ENCODE data around the gene HOXA7. TPM values are rescaled to one million over a fixed set of nuclear protein-coding genes. Genes with fewer than 3 reads are reported as not detected.

HOXA7 gene
- total RNA-seq, 1 experiment from 2014 or later = not detected

- peak; percentile 22 for DNase-seq
- Histone ChIP-seq H3K36me3 (replicated peaks; ENCODE audit: control insufficient read depth, insufficient read depth, low read length) (no peaks in the 10 kb centered on the region), H3K27me3 (ENCODE audit: control insufficient read depth, insufficient read depth, low read length) (peaks cover 98% of the 10 kb centered on the region), H3K4me3 (ENCODE audit: insufficient read depth, low read depth, low read length) (no peak overlapping the region)
These were observed 27.4 kb downstream of the HOXA7 start for GRCh38 chr7:27128776-27129728.

DNA sequence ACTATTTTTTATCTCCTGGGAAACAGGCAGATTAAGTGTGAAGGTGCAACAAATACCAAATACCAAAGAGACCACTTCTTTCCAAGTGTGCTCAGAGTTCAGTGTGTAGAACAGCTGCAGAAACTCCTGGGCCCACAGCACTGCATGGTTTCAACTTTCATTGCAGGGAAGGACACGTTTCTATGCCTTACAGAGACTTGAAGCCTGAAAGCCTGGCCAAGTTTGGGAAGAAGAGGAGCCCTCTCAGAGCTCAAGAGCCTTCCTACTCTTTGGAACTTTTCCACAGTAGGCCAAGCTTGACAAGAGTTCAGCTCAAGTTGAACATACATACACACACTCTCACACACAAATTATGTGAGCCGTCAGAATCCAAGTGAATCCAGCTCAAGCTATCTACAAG lies 28.4 kb downstream of the HOXA7 start:
- no peak for DNase-seq
- H3K4me3 ChIP-seq (ENCODE audit: insufficient read depth, low read depth, low read length) = no peak overlapping the region
- peaks cover 98% of the 10 kb centered on the region for H3K27me3 ChIP-seq (ENCODE audit: control insufficient read depth, insufficient read depth, low read length)
- no peaks in the 10 kb centered on the region for H3K36me3 ChIP-seq (replicated peaks; ENCODE audit: control insufficient read depth, insufficient read depth, low read length)

- Histone ChIP-seq H3K27me3 (ENCODE audit: control insufficient read depth, insufficient read depth, low read length) (peaks cover 98% of the 10 kb centered on the region), H3K36me3 (replicated peaks; ENCODE audit: control insufficient read depth, insufficient read depth, low read length) (no peaks in the 10 kb centered on the region), H3K4me3 (ENCODE audit: insufficient read depth, low read depth, low read length) (no peak overlapping the region)
- DNase-seq = no peak
These were observed 29.7 kb downstream of the HOXA7 start for GRCh38 chr7:27126596-27127327.

- DNase-seq = no peak
- Histone ChIP-seq H3K4me3 (ENCODE audit: insufficient read depth, low read depth, low read length) (no peak overlapping the region), H3K27me3 (ENCODE audit: control insufficient read depth, insufficient read depth, low read length) (peaks cover 98% of the 10 kb centered on the region)
These were observed 30.5 kb downstream of the HOXA7 start for GRCh38 chr7:27125986-27126394.

GRCh38 chr7:27124902-27125689 lies 31.4 kb downstream of the HOXA7 start:
- Histone ChIP-seq H3K36me3 (replicated peaks; ENCODE audit: control insufficient read depth, insufficient read depth, low read length) (no peaks in the 10 kb centered on the region), H3K4me3 (ENCODE audit: insufficient read depth, low read depth, low read length) (no peak overlapping the region), H3K27me3 (ENCODE audit: control insufficient read depth, insufficient read depth, low read length) (peaks cover 100% of the 10 kb centered on the region)
- peak; percentile 38 for DNase-seq

More at GRCh38 chr7:27125986-27126394, 30.5 kb downstream of the HOXA7 start:
- H3K36me3 ChIP-seq (replicated peaks; ENCODE audit: control insufficient read depth, insufficient read depth, low read length) = no peaks in the 10 kb centered on the region

DNA sequence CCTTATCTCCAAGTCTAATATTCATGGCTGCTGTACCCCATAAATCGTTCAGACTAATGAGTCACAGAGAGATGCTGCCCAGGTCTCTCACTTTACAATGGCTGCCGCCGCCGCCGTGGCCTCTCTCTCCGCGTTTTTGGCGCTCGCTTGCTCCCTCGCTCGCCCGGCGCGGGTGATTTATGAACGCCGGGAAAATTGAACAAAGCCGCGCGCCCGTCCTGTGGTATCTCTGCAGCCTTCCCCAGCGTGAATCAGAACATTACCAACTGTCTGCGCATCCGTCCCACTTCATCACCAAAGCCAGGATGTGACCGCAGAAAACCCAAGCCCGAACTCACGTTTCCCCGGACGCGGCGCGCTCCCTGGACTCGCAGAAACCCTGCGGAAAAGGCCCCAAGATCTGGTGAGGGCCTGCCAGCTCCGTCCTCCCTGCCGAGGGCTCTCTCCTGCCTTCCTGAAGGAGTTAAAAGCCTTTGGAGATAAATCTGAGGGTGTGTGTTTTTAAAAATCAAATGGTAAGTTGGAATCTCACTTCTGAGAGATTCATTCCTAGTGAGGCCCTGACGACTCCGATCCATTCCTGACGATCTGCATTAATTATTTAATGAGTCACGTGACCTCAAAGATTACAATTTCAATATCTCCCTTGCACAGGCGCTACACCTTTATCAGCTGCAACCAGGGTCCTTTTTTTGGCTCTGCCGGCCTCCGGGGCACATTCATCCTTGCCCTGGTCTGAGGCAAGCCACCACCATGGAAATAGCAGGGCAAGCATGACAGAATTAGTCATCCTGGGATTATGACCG lies 32.2 kb downstream of the HOXA7 start:
- DNase-seq = peak; percentile 54
- no peaks in the 10 kb centered on the region for H3K36me3 ChIP-seq (replicated peaks; ENCODE audit: control insufficient read depth, insufficient read depth, low read length)
- peaks cover 100% of the 10 kb centered on the region for H3K27me3 ChIP-seq (ENCODE audit: control insufficient read depth, insufficient read depth, low read length)
- H3K4me3 ChIP-seq (ENCODE audit: insufficient read depth, low read depth, low read length) = no peak overlapping the region

GRCh38 chr7:27123477-27124053 lies 32.9 kb downstream of the HOXA7 start:
- Histone ChIP-seq H3K4me3 (ENCODE audit: insufficient read depth, low read depth, low read length) (no peak overlapping the region), H3K36me3 (replicated peaks; ENCODE audit: control insufficient read depth, insufficient read depth, low read length) (no peaks in the 10 kb centered on the region), H3K27me3 (ENCODE audit: control insufficient read depth, insufficient read depth, low read length) (peaks cover 100% of the 10 kb centered on the region)
- peak; percentile 61 for DNase-seq

GRCh38 chr7:27123007-27123476 lies 33.4 kb downstream of the HOXA7 start:
- Histone ChIP-seq H3K4me3 (ENCODE audit: insufficient read depth, low read depth, low read length) (no peak overlapping the region), H3K36me3 (replicated peaks; ENCODE audit: control insufficient read depth, insufficient read depth, low read length) (no peaks in the 10 kb centered on the region), H3K27me3 (ENCODE audit: control insufficient read depth, insufficient read depth, low read length) (peaks cover 100% of the 10 kb centered on the region)
- DNase-seq = peak; percentile 73

- Histone ChIP-seq H3K4me3 (ENCODE audit: insufficient read depth, low read depth, low read length) (no peak overlapping the region), H3K27me3 (ENCODE audit: control insufficient read depth, insufficient read depth, low read length) (peaks cover 100% of the 10 kb centered on the region), H3K36me3 (replicated peaks; ENCODE audit: control insufficient read depth, insufficient read depth, low read length) (no peaks in the 10 kb centered on the region)
- DNase-seq = peak; percentile 60
These were observed 34.2 kb downstream of the HOXA7 start for GRCh38 chr7:27122077-27122910.

- H3K36me3 ChIP-seq (replicated peaks; ENCODE audit: control insufficient read depth, insufficient read depth, low read length) = no peaks in the 10 kb centered on the region
- peaks cover 100% of the 10 kb centered on the region for H3K27me3 ChIP-seq (ENCODE audit: control insufficient read depth, insufficient read depth, low read length)
- DNase-seq = no peak
- no peak overlapping the region for H3K4me3 ChIP-seq (ENCODE audit: insufficient read depth, low read depth, low read length)
These were observed 34.8 kb downstream of the HOXA7 start for GRCh38 chr7:27121684-27122076.

DNA sequence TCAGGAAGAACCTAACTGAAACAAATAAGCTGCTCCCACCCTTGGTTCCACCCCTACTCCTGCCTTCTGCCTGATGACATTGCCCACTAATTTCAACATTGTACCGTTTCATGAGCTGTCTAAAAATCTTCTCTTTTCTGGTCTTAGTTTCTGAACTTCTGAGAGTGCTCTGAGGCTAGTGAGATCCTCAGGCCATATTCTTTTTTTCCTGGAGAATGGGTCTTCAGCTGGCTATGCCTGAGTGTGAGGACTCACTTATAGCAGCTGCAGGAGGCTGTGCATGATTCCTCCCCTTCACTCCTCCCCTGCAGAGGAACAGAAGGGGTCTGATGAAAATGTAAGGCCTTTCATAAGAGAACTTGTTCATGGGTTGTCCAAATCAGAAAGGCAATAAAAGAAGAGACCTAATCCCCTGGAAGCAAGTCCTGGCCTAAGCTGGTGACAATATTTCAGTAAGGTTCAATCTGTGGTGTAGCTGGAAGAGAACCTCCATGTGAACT lies 37.0 kb downstream of the HOXA7 start:
- peaks cover 99% of the 10 kb centered on the region for H3K27me3 ChIP-seq (ENCODE audit: control insufficient read depth, insufficient read depth, low read length)
- no peaks in the 10 kb centered on the region for H3K36me3 ChIP-seq (replicated peaks; ENCODE audit: control insufficient read depth, insufficient read depth, low read length)
- no peak for DNase-seq
- H3K4me3 ChIP-seq (ENCODE audit: insufficient read depth, low read depth, low read length) = no peak overlapping the region

GRCh38 chr7:27118580-27118979 lies 37.9 kb downstream of the HOXA7 start:
- no peak overlapping the region for H3K4me3 ChIP-seq (ENCODE audit: insufficient read depth, low read depth, low read length)
- no peaks in the 10 kb centered on the region for H3K36me3 ChIP-seq (replicated peaks; ENCODE audit: control insufficient read depth, insufficient read depth, low read length)
- no peak for DNase-seq
- H3K27me3 ChIP-seq (ENCODE audit: control insufficient read depth, insufficient read depth, low read length) = peaks cover 96% of the 10 kb centered on the region
